DOHH2 (cell line): ENCODE data around the gene FAM107B.

Experiments used
- EZH2phosphoT487 ChIP-seq: fragments of 200-600 bp; sonication (generic); IDR thresholded peaks from 2 replicates; pipeline ENCODE4 v1.6.1; 2017; ENCODE audit warnings: borderline replicate concordance, mild to moderate bottlenecking, antibody characterized with exemption, low read length, moderate library complexity, mixed read lengths
- TF ChIP-seq, protein P1 (sequence below): fragments of 200-600 bp; sonication (generic); IDR thresholded peaks from one replicate; pipeline ENCODE4 v1.5.1; 2014; ENCODE audit warnings: antibody characterized with exemption, mild to moderate bottlenecking, low read depth, low read length; ENCODE audit not compliant: poor library complexity, severe bottlenecking

- TF ChIP-seq, protein P1, sequence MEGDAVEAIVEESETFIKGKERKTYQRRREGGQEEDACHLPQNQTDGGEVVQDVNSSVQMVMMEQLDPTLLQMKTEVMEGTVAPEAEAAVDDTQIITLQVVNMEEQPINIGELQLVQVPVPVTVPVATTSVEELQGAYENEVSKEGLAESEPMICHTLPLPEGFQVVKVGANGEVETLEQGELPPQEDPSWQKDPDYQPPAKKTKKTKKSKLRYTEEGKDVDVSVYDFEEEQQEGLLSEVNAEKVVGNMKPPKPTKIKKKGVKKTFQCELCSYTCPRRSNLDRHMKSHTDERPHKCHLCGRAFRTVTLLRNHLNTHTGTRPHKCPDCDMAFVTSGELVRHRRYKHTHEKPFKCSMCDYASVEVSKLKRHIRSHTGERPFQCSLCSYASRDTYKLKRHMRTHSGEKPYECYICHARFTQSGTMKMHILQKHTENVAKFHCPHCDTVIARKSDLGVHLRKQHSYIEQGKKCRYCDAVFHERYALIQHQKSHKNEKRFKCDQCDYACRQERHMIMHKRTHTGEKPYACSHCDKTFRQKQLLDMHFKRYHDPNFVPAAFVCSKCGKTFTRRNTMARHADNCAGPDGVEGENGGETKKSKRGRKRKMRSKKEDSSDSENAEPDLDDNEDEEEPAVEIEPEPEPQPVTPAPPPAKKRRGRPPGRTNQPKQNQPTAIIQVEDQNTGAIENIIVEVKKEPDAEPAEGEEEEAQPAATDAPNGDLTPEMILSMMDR = no peak
- no peak for TF ChIP-seq EZH2phosphoT487
Measured at GRCh38 chr10:14613588-14613920, 161.1 kb downstream of the FAM107B start.
